Measurements from ENCODE around the gene PRKCB.

DNA sequence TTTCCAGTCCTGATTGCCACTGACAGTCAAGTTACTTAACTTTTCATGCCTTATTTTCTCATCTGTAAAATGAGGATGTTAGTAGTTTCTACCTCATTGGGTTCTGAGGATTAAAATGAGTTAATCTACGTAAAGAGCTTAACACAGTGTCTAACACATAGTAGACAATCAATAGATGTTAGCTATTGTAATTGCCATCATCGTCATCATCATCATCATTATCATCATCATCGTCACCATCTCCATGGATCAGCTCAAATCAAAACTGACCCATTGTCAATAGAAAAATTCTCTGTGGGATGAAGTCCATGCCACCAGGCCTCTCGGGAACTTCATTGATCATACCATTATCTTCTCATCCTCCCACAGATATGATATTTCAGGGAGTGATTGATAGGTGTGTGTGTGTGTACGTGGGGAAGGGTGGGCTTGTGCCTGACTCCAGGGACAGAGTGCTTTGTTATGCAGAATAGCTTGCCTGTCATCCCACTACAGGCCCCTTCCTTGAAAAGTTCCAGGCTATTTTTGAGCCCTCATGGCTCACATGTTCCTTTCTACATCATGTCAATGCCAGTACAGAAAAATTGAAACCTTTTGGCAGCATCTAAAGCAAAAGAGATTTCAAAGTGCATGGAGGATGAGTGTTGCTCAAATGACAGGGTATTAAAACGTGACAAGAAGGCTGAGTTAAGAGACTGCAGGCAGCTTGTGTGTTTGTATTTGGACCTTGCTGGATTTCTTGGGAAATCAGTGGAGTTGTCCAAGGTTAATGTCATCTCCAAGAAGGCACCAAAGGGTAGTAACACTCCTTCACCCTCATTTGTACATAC lies 133.9 kb downstream of the PRKCB start:
- TF ChIP-seq, protein P1, sequence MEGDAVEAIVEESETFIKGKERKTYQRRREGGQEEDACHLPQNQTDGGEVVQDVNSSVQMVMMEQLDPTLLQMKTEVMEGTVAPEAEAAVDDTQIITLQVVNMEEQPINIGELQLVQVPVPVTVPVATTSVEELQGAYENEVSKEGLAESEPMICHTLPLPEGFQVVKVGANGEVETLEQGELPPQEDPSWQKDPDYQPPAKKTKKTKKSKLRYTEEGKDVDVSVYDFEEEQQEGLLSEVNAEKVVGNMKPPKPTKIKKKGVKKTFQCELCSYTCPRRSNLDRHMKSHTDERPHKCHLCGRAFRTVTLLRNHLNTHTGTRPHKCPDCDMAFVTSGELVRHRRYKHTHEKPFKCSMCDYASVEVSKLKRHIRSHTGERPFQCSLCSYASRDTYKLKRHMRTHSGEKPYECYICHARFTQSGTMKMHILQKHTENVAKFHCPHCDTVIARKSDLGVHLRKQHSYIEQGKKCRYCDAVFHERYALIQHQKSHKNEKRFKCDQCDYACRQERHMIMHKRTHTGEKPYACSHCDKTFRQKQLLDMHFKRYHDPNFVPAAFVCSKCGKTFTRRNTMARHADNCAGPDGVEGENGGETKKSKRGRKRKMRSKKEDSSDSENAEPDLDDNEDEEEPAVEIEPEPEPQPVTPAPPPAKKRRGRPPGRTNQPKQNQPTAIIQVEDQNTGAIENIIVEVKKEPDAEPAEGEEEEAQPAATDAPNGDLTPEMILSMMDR (IDR thresholded peaks at IDR 0.05) = no peak
- TF ChIP-seq POLR2A (IDR thresholded peaks at IDR 0.05) (no peak), POLR2AphosphoS5 (IDR thresholded peaks at IDR 0.05) (no peak)
